HG03354 (cell line): Measurements from ENCODE around the gene SPINT4.
A peak's percentile ranks its signal among the peaks of the same experiment; 100 is the strongest.
"Not testable (repeated sequence)": the region's sequence is repeated elsewhere in the genome, so short reads cannot be mapped to it uniquely, and the experiment has no call there.

Experiments
- ATAC-seq: cut with Tn5 transposase; IDR thresholded peaks from one replicate; pipeline ENCODE4 v1.9.1; 2021; ENCODE audit warnings: mild to moderate bottlenecking; ENCODE audit not compliant: unreplicated experiment, poor library complexity, severe bottlenecking

Gene SPINT4

DNA sequence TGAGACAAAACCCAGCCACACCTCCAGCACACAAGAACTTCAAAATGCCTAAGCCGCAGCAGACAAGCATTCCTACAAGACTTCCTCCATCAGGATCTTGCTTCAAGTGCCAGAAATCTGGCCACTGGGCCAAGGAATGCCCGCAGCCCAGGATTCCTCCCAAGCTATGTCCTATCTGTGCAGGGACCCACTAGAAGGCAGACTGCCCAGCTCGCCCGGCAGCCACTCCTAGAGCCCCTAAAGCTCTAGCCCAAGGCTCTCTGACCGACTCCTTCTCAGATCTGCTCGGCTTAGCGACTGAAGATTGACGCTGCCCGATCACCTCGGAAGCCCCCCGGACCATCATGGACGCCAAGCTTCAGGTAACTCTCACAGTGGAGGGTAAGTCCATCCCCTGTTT lies 39.8 kb downstream of the SPINT4 start:
- not testable (repeated sequence) for ATAC-seq

DNA sequence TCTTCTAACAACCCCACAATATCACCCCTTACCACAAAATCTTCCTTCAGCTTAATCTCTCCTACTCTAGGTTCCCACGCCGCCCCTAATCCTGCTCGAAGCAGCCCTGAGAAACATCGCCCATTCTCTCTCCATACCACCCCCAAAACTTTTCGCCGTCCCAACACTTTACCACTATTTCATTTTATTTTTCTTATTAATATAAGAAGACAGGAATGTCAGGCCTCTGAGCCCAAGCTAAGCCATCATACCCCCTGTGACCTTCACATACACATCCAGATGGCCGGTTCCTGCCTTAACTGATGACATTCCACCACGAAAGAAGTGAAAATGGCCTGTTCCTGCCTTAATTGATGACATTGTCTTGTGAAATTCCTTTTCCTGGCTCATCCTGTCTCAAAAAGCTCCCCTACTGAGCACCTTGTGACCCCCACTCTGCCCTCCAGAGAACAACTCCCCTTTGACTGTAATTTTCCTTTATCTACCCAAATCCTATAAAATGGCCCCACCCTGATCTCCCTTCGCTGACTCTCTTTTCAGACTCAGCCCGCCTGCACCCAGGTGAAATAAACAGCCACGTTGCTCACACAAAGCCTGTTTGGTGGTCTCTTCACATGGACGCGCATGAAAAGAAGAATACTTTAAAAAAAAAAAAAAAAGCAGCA lies 42.6 kb downstream of the SPINT4 start:
- ATAC-seq, result not testable (repeated sequence)

DNA sequence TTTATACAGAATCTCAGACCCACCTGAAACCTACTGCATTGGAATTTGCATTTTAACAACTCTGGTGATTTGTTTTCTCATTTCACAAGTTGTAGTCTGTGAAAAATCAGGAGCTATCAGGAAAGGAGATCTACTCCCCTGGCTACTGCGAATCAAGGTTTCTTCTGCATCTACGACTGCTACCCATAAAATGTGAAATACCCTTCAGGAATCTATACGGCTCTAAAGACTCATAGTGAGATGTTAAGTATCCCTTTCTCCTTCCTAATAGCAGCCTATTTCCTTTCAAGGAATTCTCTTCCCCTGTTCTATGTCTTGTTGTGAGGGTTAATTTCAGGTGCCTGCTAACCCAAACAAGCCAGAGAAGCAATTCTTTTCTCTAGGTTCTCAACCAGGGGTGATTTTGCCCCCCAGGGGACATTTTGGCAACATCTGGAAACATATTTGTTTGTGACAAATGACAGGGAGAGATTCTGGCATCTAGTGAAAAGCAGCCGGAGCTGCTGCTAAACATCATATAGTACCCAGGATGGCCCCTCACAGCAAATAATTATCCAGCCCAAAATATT lies 43.2 kb downstream of the SPINT4 start:
- no peak for ATAC-seq

DNA sequence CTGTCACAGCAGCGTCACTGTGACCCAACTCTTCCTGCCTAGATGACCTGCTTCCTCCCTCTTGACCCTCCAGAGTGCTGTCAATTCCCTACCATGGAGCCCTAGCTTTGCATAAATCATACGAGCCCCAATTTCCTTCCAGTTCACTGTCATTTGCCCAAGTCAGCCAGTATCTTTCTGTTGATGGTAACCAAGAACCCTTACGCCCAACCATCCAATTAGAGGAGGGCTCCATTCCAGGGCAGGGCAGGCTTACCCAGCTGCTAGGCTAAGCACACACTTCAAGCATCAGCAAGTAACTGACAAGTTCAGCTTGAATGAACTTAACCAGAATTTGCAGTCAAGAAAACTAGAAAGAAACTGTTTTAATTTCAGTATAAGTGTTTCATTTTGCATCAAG lies 43.8 kb downstream of the SPINT4 start:
- no peak for ATAC-seq

DNA sequence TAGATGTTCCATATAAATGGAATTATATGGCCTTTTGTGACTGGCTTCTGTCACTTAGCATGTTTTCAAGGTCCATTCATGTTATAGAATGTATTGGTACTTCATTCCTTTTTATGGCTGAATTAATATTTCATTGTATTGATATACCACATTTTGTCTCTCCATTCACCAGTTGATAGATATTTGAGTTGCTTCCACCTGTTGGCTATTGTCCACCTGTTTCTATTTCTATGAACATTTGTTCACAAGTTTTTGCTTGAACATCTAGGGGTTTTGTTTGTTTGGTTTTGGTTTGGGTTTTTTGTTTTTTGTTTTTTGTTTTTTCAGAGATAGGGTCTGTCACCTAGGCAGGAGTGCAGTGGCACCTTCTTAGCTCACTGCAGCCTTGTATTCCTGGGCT lies 46.3 kb downstream of the SPINT4 start:
- ATAC-seq, result no peak

DNA sequence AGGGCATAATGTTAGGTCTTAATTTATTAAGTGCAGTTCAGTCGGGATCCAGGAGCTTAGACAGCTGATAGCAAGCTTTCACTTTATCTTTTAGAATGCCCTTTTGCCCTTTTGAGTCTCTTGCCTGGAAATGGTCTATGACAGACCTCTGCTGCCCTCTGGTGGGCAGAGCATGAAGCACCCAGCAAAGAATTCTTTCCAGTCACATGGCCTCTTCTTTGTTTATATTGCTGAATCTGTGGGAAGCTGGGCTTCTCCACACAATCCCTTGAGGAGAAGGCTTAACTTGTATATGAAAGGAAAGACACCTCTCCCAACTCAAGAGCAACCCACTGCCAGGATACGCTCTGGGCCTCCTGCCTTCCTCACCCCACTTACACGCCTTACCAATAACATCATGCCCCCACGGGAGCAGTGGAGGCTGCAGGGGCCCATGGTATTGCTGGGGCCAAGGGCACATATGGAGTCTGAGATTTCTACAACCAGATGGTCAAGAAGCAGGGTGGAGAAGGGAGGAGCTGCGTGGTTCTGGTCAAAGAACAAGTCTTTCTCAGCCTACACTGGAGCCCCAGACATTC lies 49.1 kb downstream of the SPINT4 start:
- peak; percentile 50 for ATAC-seq

DNA sequence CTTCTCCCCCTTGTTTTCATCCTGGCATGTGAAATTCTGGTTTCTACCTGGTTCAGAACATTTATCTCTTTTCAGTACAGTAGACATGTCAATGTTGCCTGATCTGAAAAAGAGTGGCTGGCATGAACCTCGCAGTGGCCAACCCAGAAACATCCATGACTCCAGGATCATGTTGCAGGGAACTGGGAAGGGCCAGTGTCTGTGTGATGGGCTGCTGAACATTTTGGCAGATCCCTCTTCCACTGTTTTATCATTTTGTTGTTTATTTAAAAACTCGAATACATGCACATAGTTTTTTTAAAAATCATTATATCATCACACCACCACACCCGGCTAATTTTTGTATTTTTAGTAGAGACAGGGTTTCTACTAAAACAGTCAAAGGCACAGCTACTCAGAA lies 50.5 kb downstream of the SPINT4 start:
- no peak for ATAC-seq

DNA sequence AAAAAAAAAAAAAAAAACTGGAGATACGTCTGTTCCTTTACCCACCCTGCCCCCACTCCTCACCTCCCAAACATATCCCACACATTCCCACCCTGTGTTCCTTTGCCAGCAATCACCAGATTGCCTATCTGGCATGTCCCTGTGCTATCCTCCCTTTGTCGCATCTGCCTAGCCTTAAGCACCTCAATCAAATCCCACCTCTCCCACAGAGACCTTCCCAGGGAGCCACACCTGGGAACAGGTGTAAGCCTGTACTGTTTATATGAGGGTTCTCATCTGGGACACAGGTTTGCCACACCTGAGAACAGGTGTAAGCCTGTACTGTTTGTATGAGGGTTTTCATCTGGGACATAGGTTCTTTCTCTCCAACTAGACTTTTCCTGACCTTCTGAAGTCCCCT lies 52.8 kb downstream of the SPINT4 start:
- no peak for ATAC-seq

DNA sequence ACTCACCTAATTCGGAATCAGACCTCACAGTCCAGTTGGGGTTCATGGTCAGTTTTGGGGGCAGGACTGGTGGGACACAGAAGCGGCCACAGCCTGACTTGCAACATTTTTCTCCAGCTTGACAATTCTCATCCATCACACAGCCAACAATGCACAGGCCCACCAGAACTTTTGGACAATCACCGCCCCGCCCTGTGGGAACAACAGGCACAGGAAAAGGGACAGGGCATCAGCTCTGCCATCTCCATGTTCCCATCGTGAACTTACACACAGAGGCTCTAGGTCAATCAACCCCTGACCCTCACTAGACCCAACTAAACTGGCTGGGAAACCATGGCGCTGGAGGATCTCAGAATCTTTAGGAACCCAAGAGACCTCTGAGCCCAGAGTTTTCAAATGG lies 53.3 kb downstream of the SPINT4 start:
- ATAC-seq, result no peak
